OCI-LY7 (cell line): Measurements from ENCODE around the gene BRPF3. TPM values are rescaled to one million over a fixed set of nuclear protein-coding genes. Genes with fewer than 3 reads are reported as not detected.

ENCODE experiments used
- BruUV-seq: library from RNA; stranded (reverse); fragments of 400-500 nt; replicated peaks from 2 replicates; lab custom pipeline; 2021; lab: Mats Ljungman, UMichigan
- CTCF ChIA-PET: fragments of 300-600 bp; sonication (Branson Sonifier 250); formaldehyde crosslinking; loops from one replicate; lab custom pipeline; 2022; ENCODE audit warnings: antibody characterized with exemption; ENCODE audit not compliant: unreplicated experiment; lab: Charles Lee
- POLR2A ChIA-PET: fragments of 300-600 bp; sonication (Branson Sonifier 250); formaldehyde crosslinking; loops from one replicate; lab custom pipeline; 2022; ENCODE audit warnings: antibody characterized with exemption; lab: Charles Lee
- DNase-seq: peaks from one replicate; pipeline ENCODE4 v3.0.0-alpha.2; 2015; ENCODE audit warnings: low spot score
- H2AFZ ChIP-seq: fragments of 200-600 bp; sonication (generic), shearing (Covaris generic); 2 replicates; pipeline ENCODE4 v1.6.1; 2014; ENCODE audit warnings: mild to moderate bottlenecking, antibody characterized with exemption, low read length, moderate library complexity
- H3K27ac ChIP-seq: fragments of 200-600 bp; sonication (generic); 2 replicates; pipeline ENCODE4 v1.5.1; 2014; ENCODE audit warnings: mixed run types, low read depth, mild to moderate bottlenecking, moderate library complexity, low read length, inconsistent platforms; ENCODE audit not compliant: poor library complexity, severe bottlenecking
- H3K36me3 ChIP-seq: fragments of 200-600 bp; sonication (generic); 2 replicates; pipeline ENCODE4 v1.6.1; 2014; ENCODE audit warnings: mild to moderate bottlenecking, antibody characterized with exemption, low read length, moderate library complexity, mixed read lengths; ENCODE audit not compliant: insufficient read depth
- H3K4me1 ChIP-seq: fragments of 200-600 bp; sonication (generic); 2 replicates; pipeline ENCODE4 v1.5.1; 2014; ENCODE audit warnings: mild to moderate bottlenecking, low read length; ENCODE audit not compliant: insufficient read depth, poor library complexity, severe bottlenecking
- H3K4me2 ChIP-seq: fragments of 200-600 bp; sonication (generic); 2 replicates; pipeline ENCODE4 v1.6.1; 2014; ENCODE audit warnings: mild to moderate bottlenecking, low read length
- H3K4me3 ChIP-seq: fragments of 200-600 bp; sonication (generic); 2 replicates; pipeline ENCODE4 v1.5.1; 2014; ENCODE audit warnings: mild to moderate bottlenecking, low read depth, low read length; ENCODE audit not compliant: poor library complexity, severe bottlenecking
- H3K79me2 ChIP-seq: fragments of 200-600 bp; sonication (generic); 2 replicates; pipeline ENCODE4 v1.6.1; 2016; ENCODE audit warnings: low read depth, mild to moderate bottlenecking, low read length, moderate library complexity, mixed read lengths; ENCODE audit not compliant: insufficient read depth
- H3K9me2 ChIP-seq: fragments of 200-600 bp; sonication (generic); 2 replicates; pipeline ENCODE4 v1.6.1; 2016; ENCODE audit warnings: mild to moderate bottlenecking, low read length, mixed read lengths; ENCODE audit not compliant: insufficient read depth
- H3K9me3 ChIP-seq: fragments of 200-600 bp; sonication (generic); 2 replicates; pipeline ENCODE4 v1.6.1; 2014; ENCODE audit warnings: mild to moderate bottlenecking, mixed run types, low read length, mixed read lengths
- H4K20me1 ChIP-seq: fragments of 200-600 bp; sonication (generic); 2 replicates; pipeline ENCODE4 v1.6.1; 2014; ENCODE audit warnings: mild to moderate bottlenecking, antibody characterized with exemption, low read length, moderate library complexity, mixed read lengths; ENCODE audit not compliant: insufficient read depth
- EZH2phosphoT487 ChIP-seq: fragments of 200-600 bp; sonication (generic); IDR thresholded peaks from 2 replicates; pipeline ENCODE4 v1.6.1; 2018; ENCODE audit warnings: low read depth, borderline replicate concordance, mild to moderate bottlenecking, mixed run types, antibody characterized with exemption, low read length, moderate library complexity, mixed read lengths
- intact Hi-C: fragments of 100-400 bp; cut with micrococcal nuclease; formaldehyde crosslinking; loops from one replicate; pipeline ENCODE4 v1.10.0; 2022; ENCODE audit not compliant: unreplicated experiment
- total RNA-seq, 2 experiments: library from RNA; depleted of rRNA in 1 of 2; stranded (reverse); fragments of >200 nt in 1 of 2; shearing (Covaris generic) in 1 of 2; gene quantifications; 2 replicates each; pipeline ENCODE4 v1.2.3, GENCODE V29; 2014 to 2022
- TF ChIP-seq, protein P1 (sequence below): fragments of 200-600 bp; sonication (generic); conservative IDR thresholded peaks from 2 replicates; pipeline ENCODE4 v1.5.1; 2014; ENCODE audit warnings: mild to moderate bottlenecking, antibody characterized with exemption, low read length, moderate library complexity, mixed read lengths

Gene BRPF3
- total RNA-seq, 2 experiments from 2014 or later, result 10.4 to 12.0 TPM

DNA sequence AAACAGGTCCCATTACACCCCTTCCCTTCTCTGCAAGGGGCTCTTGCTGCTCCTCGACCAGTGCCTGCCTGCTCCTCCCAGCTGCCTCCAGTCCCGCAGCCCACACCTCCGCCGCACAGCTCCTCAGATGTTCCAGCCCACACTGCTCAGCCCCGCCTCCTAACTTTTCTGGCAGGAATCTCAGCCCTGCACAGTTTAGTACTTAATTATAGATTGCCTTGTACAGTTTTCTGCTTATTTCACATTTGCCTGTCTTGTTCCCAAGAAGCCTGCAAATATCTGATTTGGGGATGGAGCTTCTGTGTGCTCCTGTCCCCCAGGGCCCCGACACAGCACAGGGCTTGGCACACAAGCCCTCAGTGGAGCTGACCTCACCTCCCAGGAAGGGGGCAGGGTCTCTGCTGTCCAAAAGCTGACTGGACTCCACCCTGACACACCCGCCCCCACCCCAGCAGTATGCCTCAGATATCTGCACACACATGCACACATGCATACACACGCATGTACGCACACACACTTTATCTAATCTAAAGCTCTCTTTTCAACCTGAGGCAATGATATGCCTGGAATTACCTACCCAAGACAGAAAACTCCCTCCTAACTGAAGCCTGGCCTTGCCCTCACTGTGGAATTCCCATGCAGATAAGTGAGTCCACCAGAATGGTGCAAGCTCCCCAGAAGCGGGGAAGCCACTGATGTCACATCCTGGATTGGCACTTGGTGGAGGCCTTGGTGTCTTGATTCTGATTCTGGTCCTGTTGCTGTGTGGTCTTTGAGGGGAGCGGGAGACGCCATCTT, 72.1 kb downstream of the BRPF3 start:
- Histone ChIP-seq H3K27ac (no peak overlapping the region), H3K9me3 (no peaks in the 10 kb centered on the region), H3K4me1 (no peaks in the 10 kb centered on the region), H3K9me2 (no peaks in the 10 kb centered on the region), H3K4me2 (no peak overlapping the region), H3K36me3 (no peaks in the 10 kb centered on the region), H3K79me2 (no peaks in the 10 kb centered on the region), H4K20me1 (no peaks in the 10 kb centered on the region), H2AFZ (no peak overlapping the region), H3K4me3 (no peak overlapping the region)
- no peak for DNase-seq
- CTCF ChIA-PET, result no interaction called here
- no TSS peak for BruUV-seq
- POLR2A ChIA-PET, result no interaction called here
- TF ChIP-seq EZH2phosphoT487, result no peak
- TF ChIP-seq, protein P1, sequence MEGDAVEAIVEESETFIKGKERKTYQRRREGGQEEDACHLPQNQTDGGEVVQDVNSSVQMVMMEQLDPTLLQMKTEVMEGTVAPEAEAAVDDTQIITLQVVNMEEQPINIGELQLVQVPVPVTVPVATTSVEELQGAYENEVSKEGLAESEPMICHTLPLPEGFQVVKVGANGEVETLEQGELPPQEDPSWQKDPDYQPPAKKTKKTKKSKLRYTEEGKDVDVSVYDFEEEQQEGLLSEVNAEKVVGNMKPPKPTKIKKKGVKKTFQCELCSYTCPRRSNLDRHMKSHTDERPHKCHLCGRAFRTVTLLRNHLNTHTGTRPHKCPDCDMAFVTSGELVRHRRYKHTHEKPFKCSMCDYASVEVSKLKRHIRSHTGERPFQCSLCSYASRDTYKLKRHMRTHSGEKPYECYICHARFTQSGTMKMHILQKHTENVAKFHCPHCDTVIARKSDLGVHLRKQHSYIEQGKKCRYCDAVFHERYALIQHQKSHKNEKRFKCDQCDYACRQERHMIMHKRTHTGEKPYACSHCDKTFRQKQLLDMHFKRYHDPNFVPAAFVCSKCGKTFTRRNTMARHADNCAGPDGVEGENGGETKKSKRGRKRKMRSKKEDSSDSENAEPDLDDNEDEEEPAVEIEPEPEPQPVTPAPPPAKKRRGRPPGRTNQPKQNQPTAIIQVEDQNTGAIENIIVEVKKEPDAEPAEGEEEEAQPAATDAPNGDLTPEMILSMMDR, result no peak
- intact Hi-C loops, result no loop called here

- POLR2A ChIA-PET, result no interaction called here
- no peak for DNase-seq
- CTCF ChIA-PET, result no interaction called here
- TF ChIP-seq EZH2phosphoT487, result no peak
- TF ChIP-seq, protein P1, result no peak
- no peaks in the 10 kb centered on the region for H3K9me3 ChIP-seq
- no peaks in the 10 kb centered on the region for H3K9me2 ChIP-seq
- BruUV-seq, result no TSS peak
- intact Hi-C loops, result no loop called here
- no peaks in the 10 kb centered on the region for H3K36me3 ChIP-seq
- H3K4me1 ChIP-seq, result no peaks in the 10 kb centered on the region
- no peaks in the 10 kb centered on the region for H4K20me1 ChIP-seq
- H2AFZ ChIP-seq, result no peak within 1 kb of the TSS
- no peak within 1 kb of the TSS for H3K4me3 ChIP-seq
- H3K79me2 ChIP-seq, result no peaks in the 10 kb centered on the region
- H3K27ac ChIP-seq, result no peak within 1 kb of the TSS
- no peak within 1 kb of the TSS for H3K4me2 ChIP-seq
Measured at GRCh38 chr6:36269834-36270705, 73.5 kb downstream of the BRPF3 start, which contains the start of gene PNPLA1. Gene PNPLA1 (plus strand): TSS chr6:36270060. CDS start chr6:36270460, 400 bp downstream.
